Neural crest cell (in vitro differentiated cells): ENCODE results near the gene FAXDC2. TPM values are rescaled to one million over a fixed set of nuclear protein-coding genes. Genes with fewer than 3 reads are reported as not detected.
A peak's percentile ranks its signal among the peaks of the same experiment; 100 is the strongest.

Experiments
- DNase-seq: peaks from one replicate; pipeline ENCODE4 v3.0.0; 2021; ENCODE audit warnings: low read depth, mixed read lengths, low spot score
- H3K27ac Mint-ChIP-seq: one replicate; pipeline ENCODE4 v1.8.0; 2021; ENCODE audit warnings: mild to moderate bottlenecking, mixed read lengths; ENCODE audit not compliant: unreplicated experiment
- H3K27me3 Mint-ChIP-seq: 2 replicates; pipeline ENCODE4 v1.8.0; 2021; ENCODE audit warnings: low read depth, mild to moderate bottlenecking, mixed read lengths
- H3K36me3 Mint-ChIP-seq: 2 replicates; pipeline ENCODE4 v1.8.0; 2021; ENCODE audit warnings: low read depth, mild to moderate bottlenecking, mixed read lengths
- H3K4me1 Mint-ChIP-seq: 2 replicates; pipeline ENCODE4 v1.8.0; 2021; ENCODE audit warnings: mixed read lengths
- H3K4me3 Mint-ChIP-seq: one replicate; pipeline ENCODE4 v1.8.0; 2021; ENCODE audit warnings: mild to moderate bottlenecking, mixed read lengths
- H3K9me3 Mint-ChIP-seq: 2 replicates; pipeline ENCODE4 v1.8.0; 2021; ENCODE audit warnings: mixed read lengths
- CTCF ChIP-seq: fragments of 200-600 bp; sonication (generic); conservative IDR thresholded peaks from 2 replicates; pipeline ENCODE4 v1.5.0; 2021; ENCODE audit warnings: antibody characterized with exemption, mild to moderate bottlenecking
- long read RNA-seq: library from polyadenylated mRNA; unstranded; transcript quantifications from one replicate; pipeline ENCODE4 v2.0.0, GENCODE V29; 2020
- total RNA-seq: library from RNA; stranded (reverse); gene quantifications from 2 replicates; pipeline ENCODE4 v1.2.1, GENCODE V29; 2021

The FAXDC2 gene
- 2.7 and 2.9 TPM in 2 replicates for total RNA-seq
- long read RNA-seq, partial matches to known transcripts = 2 of 2 reads
- long read RNA-seq, other reads (novel, unspliced or antisense) = 0 of 2 reads

GRCh38 chr5:154850255-154851062 is at the start of gene FAXDC2:
FAXDC2 (minus strand) TSS chr5:154850603; CDS start chr5:154838178, 12,425 bp downstream.
- H3K9me3 Mint-ChIP-seq = no peaks in the 10 kb centered on the region
- peak within 1 kb of the TSS; percentile 78 for H3K27ac Mint-ChIP-seq
- H3K36me3 Mint-ChIP-seq = no peaks in the 10 kb centered on the region
- H3K4me3 Mint-ChIP-seq = peak within 1 kb of the TSS; percentile 78
- TF ChIP-seq CTCF = no peak
- DNase-seq = peak; percentile 40
- no peaks in the 10 kb centered on the region for H3K27me3 Mint-ChIP-seq
- H3K4me1 Mint-ChIP-seq = peaks cover 24% of the 10 kb centered on the region

GRCh38 chr5:154900066-154900465 is 49.7 kb upstream of the FAXDC2 start:
- Mint-ChIP-seq H3K4me3 (no peak overlapping the region), H3K9me3 (no peaks in the 10 kb centered on the region), H3K4me1 (no peaks in the 10 kb centered on the region), H3K27me3 (no peaks in the 10 kb centered on the region), H3K27ac (no peak overlapping the region), H3K36me3 (peaks cover 3% of the 10 kb centered on the region)
- no peak for TF ChIP-seq CTCF
- no peak for DNase-seq

- Mint-ChIP-seq H3K36me3 (peaks cover 3% of the 10 kb centered on the region), H3K9me3 (no peaks in the 10 kb centered on the region), H3K27ac (no peak overlapping the region), H3K4me3 (no peak overlapping the region), H3K27me3 (no peaks in the 10 kb centered on the region), H3K4me1 (no peaks in the 10 kb centered on the region)
- no peak for TF ChIP-seq CTCF
- DNase-seq = no peak
Observed at GRCh38 chr5:154899151-154899816, 48.9 kb upstream of the FAXDC2 start.

GRCh38 chr5:154898210-154898609 is 47.8 kb upstream of the FAXDC2 start:
- Mint-ChIP-seq H3K36me3 (peaks cover 7% of the 10 kb centered on the region), H3K27ac (no peak overlapping the region), H3K4me1 (no peaks in the 10 kb centered on the region), H3K4me3 (no peak overlapping the region), H3K9me3 (no peaks in the 10 kb centered on the region), H3K27me3 (no peaks in the 10 kb centered on the region)
- no peak for DNase-seq
- TF ChIP-seq CTCF = no peak

- Mint-ChIP-seq H3K27ac (no peak overlapping the region), H3K36me3 (peaks cover 7% of the 10 kb centered on the region), H3K27me3 (no peaks in the 10 kb centered on the region), H3K4me1 (no peaks in the 10 kb centered on the region), H3K4me3 (no peak overlapping the region), H3K9me3 (no peaks in the 10 kb centered on the region)
- DNase-seq = no peak
- TF ChIP-seq CTCF = no peak
Observed at GRCh38 chr5:154896562-154897165, 46.3 kb upstream of the FAXDC2 start.
